ENCODE data around the gene ZNF341.

ZNF341 gene

DNA sequence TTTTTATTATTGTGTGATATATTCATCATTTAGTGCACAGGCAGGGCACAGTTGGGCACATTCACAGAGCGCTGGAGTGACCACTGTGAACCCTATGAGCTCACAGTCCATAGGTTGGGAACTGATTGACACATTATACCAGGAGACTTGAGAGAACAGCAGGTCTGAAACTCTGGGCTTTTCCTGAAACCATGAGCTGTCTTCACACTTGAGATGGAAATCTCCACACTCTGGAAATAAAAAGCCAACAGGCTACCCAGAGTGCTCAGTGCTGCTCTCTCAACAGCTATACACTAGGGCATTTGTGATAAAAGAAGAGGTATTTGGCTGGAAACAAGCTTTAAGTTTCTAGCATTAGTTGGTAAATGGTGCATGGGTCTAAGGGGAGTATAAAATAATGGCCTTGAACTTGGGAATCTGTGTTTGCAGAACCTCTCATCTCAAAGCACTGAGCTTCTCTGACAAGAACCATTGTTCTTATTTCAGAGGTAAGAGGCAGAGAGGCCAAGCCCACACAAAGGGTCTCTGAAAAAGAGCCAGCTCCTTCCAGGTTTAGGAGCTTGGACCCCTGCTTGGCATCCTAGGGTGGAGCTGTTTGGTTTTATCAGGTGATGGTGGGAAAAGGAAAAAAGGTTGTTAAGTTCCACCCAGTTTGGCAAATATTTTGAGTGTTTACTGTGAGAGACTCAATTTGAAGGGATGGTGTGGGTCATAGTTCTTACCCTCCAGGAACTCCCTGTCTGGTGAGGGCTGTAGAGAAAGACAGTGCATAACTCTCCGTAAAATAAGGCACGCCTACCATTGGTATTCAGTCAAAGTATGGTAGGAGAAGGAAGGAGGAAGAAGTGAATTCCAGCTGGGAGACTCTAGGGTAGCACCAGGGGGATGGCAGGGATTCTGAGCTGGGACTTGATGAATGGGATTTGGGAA, 93.8 kb downstream of the ZNF341 start:
- H3K4me3 ChIP-seq (ENCODE audit: low read depth in 1 of 2, low read length in 2 of 2): no peak overlapping the region
- H3K79me2 ChIP-seq (ENCODE audit: insufficient read depth, low read length): peaks cover 97% of the 10 kb centered on the region
- no peak overlapping the region for H3K9ac ChIP-seq (ENCODE audit: low read depth, low read length)
- H3K36me3 ChIP-seq (ENCODE audit: insufficient read depth, low read length): peaks cover 8% of the 10 kb centered on the region; the same call in 1 of the 2 replicates
- no peak overlapping the region for H3K27ac ChIP-seq (ENCODE audit: low read length)
- no peak for ATAC-seq (ENCODE audit: insufficient read depth, low read depth)
- H3K9me3 ChIP-seq (ENCODE audit: insufficient read depth, low read length, severe bottlenecking): no peaks in the 10 kb centered on the region
- H4K20me1 ChIP-seq (ENCODE audit: insufficient read depth, low read length): peaks cover 81% of the 10 kb centered on the region
- H3K27me3 ChIP-seq (ENCODE audit: insufficient read depth, low read length, poor library complexity): no peaks in the 10 kb centered on the region
- no peak overlapping the region for H2AFZ ChIP-seq (ENCODE audit: low read depth, low read length)
- no peak for DNase-seq
- H3K4me2 ChIP-seq (ENCODE audit: insufficient read depth, low read length): no peak overlapping the region
- no peaks in the 10 kb centered on the region for H3K4me1 ChIP-seq (ENCODE audit: insufficient read depth, low read length)
- no peak for TF ChIP-seq EZH2 (IDR thresholded peaks at IDR 0.05; ENCODE audit: borderline replicate concordance, low read depth, low read length, severe bottlenecking)
- no peak for TF ChIP-seq CTCF (IDR thresholded peaks at IDR 0.05; ENCODE audit: borderline replicate concordance, extremely low read depth, low read length, poor library complexity, severe bottlenecking)

- Histone ChIP-seq H3K36me3 (ENCODE audit: insufficient read depth, low read length) (peaks cover 8% of the 10 kb centered on the region; the same call in 1 of the 2 replicates), H3K79me2 (ENCODE audit: insufficient read depth, low read length) (peaks cover 96% of the 10 kb centered on the region), H3K27me3 (ENCODE audit: insufficient read depth, low read length, poor library complexity) (no peaks in the 10 kb centered on the region), H3K9ac (ENCODE audit: low read depth, low read length) (no peak overlapping the region), H3K4me2 (ENCODE audit: insufficient read depth, low read length) (no peak overlapping the region), H3K4me3 (ENCODE audit: low read depth in 1 of 2, low read length in 2 of 2) (no peak overlapping the region), H3K9me3 (ENCODE audit: insufficient read depth, low read length, severe bottlenecking) (no peaks in the 10 kb centered on the region), H2AFZ (ENCODE audit: low read depth, low read length) (no peak overlapping the region), H3K27ac (ENCODE audit: low read length) (no peak overlapping the region), H3K4me1 (ENCODE audit: insufficient read depth, low read length) (no peaks in the 10 kb centered on the region), H4K20me1 (ENCODE audit: insufficient read depth, low read length) (peaks cover 86% of the 10 kb centered on the region)
- no peak for DNase-seq
- TF ChIP-seq EZH2 (IDR thresholded peaks at IDR 0.05; ENCODE audit: borderline replicate concordance, low read depth, low read length, severe bottlenecking) (no peak), CTCF (IDR thresholded peaks at IDR 0.05; ENCODE audit: borderline replicate concordance, extremely low read depth, low read length, poor library complexity, severe bottlenecking) (no peak)
- no peak for ATAC-seq (ENCODE audit: insufficient read depth, low read depth)
Observed at GRCh38 chr20:33826270-33826897, 94.6 kb downstream of the ZNF341 start.

DNA sequence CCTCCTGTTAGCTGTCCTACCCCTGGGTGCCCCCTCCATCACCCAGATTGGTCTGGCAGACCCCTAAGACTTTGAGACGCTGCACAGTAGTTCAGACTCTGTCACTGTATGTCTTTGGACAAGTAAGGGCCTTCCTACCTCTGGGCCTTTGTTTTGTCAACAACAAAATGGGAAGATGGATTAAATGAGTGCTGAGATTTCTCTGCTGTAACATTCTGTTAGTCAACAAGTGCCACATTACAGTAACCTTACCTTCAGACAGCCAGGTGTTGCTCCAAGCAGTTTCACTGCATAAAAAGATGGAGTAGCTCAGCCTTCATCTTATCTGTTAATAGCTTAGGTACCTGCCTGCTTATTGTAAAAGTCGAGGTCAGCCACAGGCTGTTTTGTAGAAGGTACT, 95.3 kb downstream of the ZNF341 start:
- DNase-seq (no peak), ATAC-seq (ENCODE audit: insufficient read depth, low read depth) (no peak)
- H3K27ac ChIP-seq (ENCODE audit: low read length): no peak overlapping the region
- TF ChIP-seq CTCF (IDR thresholded peaks at IDR 0.05; ENCODE audit: borderline replicate concordance, extremely low read depth, low read length, poor library complexity, severe bottlenecking) (no peak), EZH2 (IDR thresholded peaks at IDR 0.05; ENCODE audit: borderline replicate concordance, low read depth, low read length, severe bottlenecking) (no peak)
- no peaks in the 10 kb centered on the region for H3K9me3 ChIP-seq (ENCODE audit: insufficient read depth, low read length, severe bottlenecking)
- no peak overlapping the region for H3K9ac ChIP-seq (ENCODE audit: low read depth, low read length)
- H3K79me2 ChIP-seq (ENCODE audit: insufficient read depth, low read length): peaks cover 96% of the 10 kb centered on the region
- H3K4me3 ChIP-seq (ENCODE audit: low read depth in 1 of 2, low read length in 2 of 2): no peak overlapping the region
- peaks cover 89% of the 10 kb centered on the region for H4K20me1 ChIP-seq (ENCODE audit: insufficient read depth, low read length)
- H3K36me3 ChIP-seq (ENCODE audit: insufficient read depth, low read length): peaks cover 14% of the 10 kb centered on the region
- no peaks in the 10 kb centered on the region for H3K27me3 ChIP-seq (ENCODE audit: insufficient read depth, low read length, poor library complexity)
- no peaks in the 10 kb centered on the region for H3K4me1 ChIP-seq (ENCODE audit: insufficient read depth, low read length)
- H3K4me2 ChIP-seq (ENCODE audit: insufficient read depth, low read length): no peak overlapping the region
- no peak overlapping the region for H2AFZ ChIP-seq (ENCODE audit: low read depth, low read length)

Data from DND-41 (cell line).